Measurements from ENCODE around the gene CMYA5.
"Not testable (repeated sequence)": the region's sequence is repeated elsewhere in the genome, so short reads cannot be mapped to it uniquely, and the experiment has no call there.

Gene CMYA5

GRCh38 chr5:79774855-79775237, 85.2 kb downstream of the CMYA5 start:
- peaks cover 2% of the 10 kb centered on the region; the same call in 1 of the 2 replicates for H3K4me1 ChIP-seq (ENCODE audit: insufficient read depth, low read length)
- no peaks in the 10 kb centered on the region for H3K36me3 ChIP-seq (ENCODE audit: insufficient read depth, low read depth, low read length)
- no peaks in the 10 kb centered on the region for H3K27me3 ChIP-seq (ENCODE audit: insufficient read depth, low read length)
- no peak overlapping the region for H3K9ac ChIP-seq (ENCODE audit: low read depth, low read length)
- peaks cover 3% of the 10 kb centered on the region for H3K9me3 ChIP-seq (ENCODE audit: insufficient read depth, low read depth, low read length)
- no peak overlapping the region for H3K4me3 ChIP-seq (ENCODE audit: low read length)
- no peak overlapping the region for H3K27ac ChIP-seq (ENCODE audit: low read length)

- H3K27ac ChIP-seq (ENCODE audit: low read length); H3K36me3 ChIP-seq (ENCODE audit: insufficient read depth, low read depth, low read length); H3K9me3 ChIP-seq (ENCODE audit: insufficient read depth, low read depth, low read length); H3K27me3 ChIP-seq (ENCODE audit: insufficient read depth, low read length); H3K4me1 ChIP-seq (ENCODE audit: insufficient read depth, low read length): not testable (repeated sequence)
- Histone ChIP-seq H3K4me3 (ENCODE audit: low read length) (peak overlapping the region; percentile 58), H3K9ac (ENCODE audit: low read depth, low read length) (peak overlapping the region; percentile 65)
Observed at GRCh38 chr5:79784741-79785140, 95.1 kb downstream of the CMYA5 start.

- Histone ChIP-seq H3K4me1 (ENCODE audit: insufficient read depth, low read length) (no peaks in the 10 kb centered on the region), H3K27me3 (ENCODE audit: insufficient read depth, low read length) (no peaks in the 10 kb centered on the region), H3K9ac (ENCODE audit: low read depth, low read length) (no peak overlapping the region), H3K4me3 (ENCODE audit: low read length) (no peak overlapping the region), H3K36me3 (ENCODE audit: insufficient read depth, low read depth, low read length) (no peaks in the 10 kb centered on the region), H3K27ac (ENCODE audit: low read length) (no peak overlapping the region), H3K9me3 (ENCODE audit: insufficient read depth, low read depth, low read length) (no peaks in the 10 kb centered on the region)
Observed at GRCh38 chr5:79785983-79786382, 96.3 kb downstream of the CMYA5 start.

GRCh38 chr5:79787448-79787847, 97.8 kb downstream of the CMYA5 start:
- H3K9me3 ChIP-seq (ENCODE audit: insufficient read depth, low read depth, low read length), result no peaks in the 10 kb centered on the region
- H3K27me3 ChIP-seq (ENCODE audit: insufficient read depth, low read length), result no peaks in the 10 kb centered on the region
- no peaks in the 10 kb centered on the region for H3K36me3 ChIP-seq (ENCODE audit: insufficient read depth, low read depth, low read length)
- no peak overlapping the region for H3K9ac ChIP-seq (ENCODE audit: low read depth, low read length)
- H3K4me1 ChIP-seq (ENCODE audit: insufficient read depth, low read length), result no peaks in the 10 kb centered on the region
- H3K4me3 ChIP-seq (ENCODE audit: low read length), result no peak overlapping the region
- no peak overlapping the region for H3K27ac ChIP-seq (ENCODE audit: low read length)

GRCh38 chr5:79791843-79792242, 102.2 kb downstream of the CMYA5 start:
- no peak overlapping the region for H3K9ac ChIP-seq (ENCODE audit: low read depth, low read length)
- no peaks in the 10 kb centered on the region for H3K9me3 ChIP-seq (ENCODE audit: insufficient read depth, low read depth, low read length)
- no peak overlapping the region for H3K4me3 ChIP-seq (ENCODE audit: low read length)
- H3K27me3 ChIP-seq (ENCODE audit: insufficient read depth, low read length), result no peaks in the 10 kb centered on the region
- H3K36me3 ChIP-seq (ENCODE audit: insufficient read depth, low read depth, low read length), result no peaks in the 10 kb centered on the region
- no peaks in the 10 kb centered on the region for H3K4me1 ChIP-seq (ENCODE audit: insufficient read depth, low read length)
- H3K27ac ChIP-seq (ENCODE audit: low read length), result no peak overlapping the region

GRCh38 chr5:79792463-79792862, 102.8 kb downstream of the CMYA5 start:
- Histone ChIP-seq H3K27me3 (ENCODE audit: insufficient read depth, low read length) (no peaks in the 10 kb centered on the region), H3K36me3 (ENCODE audit: insufficient read depth, low read depth, low read length) (no peaks in the 10 kb centered on the region), H3K9me3 (ENCODE audit: insufficient read depth, low read depth, low read length) (no peaks in the 10 kb centered on the region), H3K4me1 (ENCODE audit: insufficient read depth, low read length) (no peaks in the 10 kb centered on the region), H3K27ac (ENCODE audit: low read length) (no peak overlapping the region), H3K4me3 (ENCODE audit: low read length) (no peak overlapping the region), H3K9ac (ENCODE audit: low read depth, low read length) (no peak overlapping the region)

- Histone ChIP-seq H3K9me3 (ENCODE audit: insufficient read depth, low read depth, low read length) (no peaks in the 10 kb centered on the region), H3K36me3 (ENCODE audit: insufficient read depth, low read depth, low read length) (no peaks in the 10 kb centered on the region), H3K9ac (ENCODE audit: low read depth, low read length) (no peak overlapping the region), H3K27ac (ENCODE audit: low read length) (no peak overlapping the region), H3K4me3 (ENCODE audit: low read length) (no peak overlapping the region), H3K27me3 (ENCODE audit: insufficient read depth, low read length) (no peaks in the 10 kb centered on the region), H3K4me1 (ENCODE audit: insufficient read depth, low read length) (no peaks in the 10 kb centered on the region)
Observed at GRCh38 chr5:79793304-79793703, 103.7 kb downstream of the CMYA5 start.

GRCh38 chr5:79793722-79794121, 104.1 kb downstream of the CMYA5 start:
- no peaks in the 10 kb centered on the region for H3K36me3 ChIP-seq (ENCODE audit: insufficient read depth, low read depth, low read length)
- H3K9ac ChIP-seq (ENCODE audit: low read depth, low read length), result no peak overlapping the region
- H3K27ac ChIP-seq (ENCODE audit: low read length), result no peak overlapping the region
- H3K27me3 ChIP-seq (ENCODE audit: insufficient read depth, low read length), result no peaks in the 10 kb centered on the region
- H3K4me3 ChIP-seq (ENCODE audit: low read length), result no peak overlapping the region
- no peaks in the 10 kb centered on the region for H3K4me1 ChIP-seq (ENCODE audit: insufficient read depth, low read length)
- no peaks in the 10 kb centered on the region for H3K9me3 ChIP-seq (ENCODE audit: insufficient read depth, low read depth, low read length)

GRCh38 chr5:79794347-79794746, 104.7 kb downstream of the CMYA5 start:
- Histone ChIP-seq H3K4me3 (ENCODE audit: low read length) (no peak overlapping the region), H3K27me3 (ENCODE audit: insufficient read depth, low read length) (no peaks in the 10 kb centered on the region), H3K36me3 (ENCODE audit: insufficient read depth, low read depth, low read length) (no peaks in the 10 kb centered on the region), H3K4me1 (ENCODE audit: insufficient read depth, low read length) (no peaks in the 10 kb centered on the region), H3K9ac (ENCODE audit: low read depth, low read length) (no peak overlapping the region), H3K9me3 (ENCODE audit: insufficient read depth, low read depth, low read length) (no peaks in the 10 kb centered on the region), H3K27ac (ENCODE audit: low read length) (no peak overlapping the region)

- H3K9ac ChIP-seq (ENCODE audit: low read depth, low read length), result no peak overlapping the region
- H3K36me3 ChIP-seq (ENCODE audit: insufficient read depth, low read depth, low read length), result no peaks in the 10 kb centered on the region
- H3K27ac ChIP-seq (ENCODE audit: low read length), result no peak overlapping the region
- H3K4me3 ChIP-seq (ENCODE audit: low read length), result no peak overlapping the region
- H3K9me3 ChIP-seq (ENCODE audit: insufficient read depth, low read depth, low read length), result no peaks in the 10 kb centered on the region
- H3K4me1 ChIP-seq (ENCODE audit: insufficient read depth, low read length), result no peaks in the 10 kb centered on the region
- no peaks in the 10 kb centered on the region for H3K27me3 ChIP-seq (ENCODE audit: insufficient read depth, low read length)
Observed at GRCh38 chr5:79795764-79796398, 106.2 kb downstream of the CMYA5 start.

GRCh38 chr5:79798893-79799590, 109.4 kb downstream of the CMYA5 start:
- no peak overlapping the region for H3K27ac ChIP-seq (ENCODE audit: low read length)
- no peaks in the 10 kb centered on the region for H3K9me3 ChIP-seq (ENCODE audit: insufficient read depth, low read depth, low read length)
- H3K4me1 ChIP-seq (ENCODE audit: insufficient read depth, low read length), result no peaks in the 10 kb centered on the region
- no peaks in the 10 kb centered on the region for H3K27me3 ChIP-seq (ENCODE audit: insufficient read depth, low read length)
- no peaks in the 10 kb centered on the region for H3K36me3 ChIP-seq (ENCODE audit: insufficient read depth, low read depth, low read length)
- no peak overlapping the region for H3K4me3 ChIP-seq (ENCODE audit: low read length)
- H3K9ac ChIP-seq (ENCODE audit: low read depth, low read length), result no peak overlapping the region

GRCh38 chr5:79800979-79801827, 111.6 kb downstream of the CMYA5 start:
- H3K9me3 ChIP-seq (ENCODE audit: insufficient read depth, low read depth, low read length), result no peaks in the 10 kb centered on the region
- no peaks in the 10 kb centered on the region for H3K36me3 ChIP-seq (ENCODE audit: insufficient read depth, low read depth, low read length)
- H3K9ac ChIP-seq (ENCODE audit: low read depth, low read length), result no peak overlapping the region
- H3K27me3 ChIP-seq (ENCODE audit: insufficient read depth, low read length), result no peaks in the 10 kb centered on the region
- H3K4me3 ChIP-seq (ENCODE audit: low read length), result no peak overlapping the region
- no peaks in the 10 kb centered on the region for H3K4me1 ChIP-seq (ENCODE audit: insufficient read depth, low read length)
- no peak overlapping the region for H3K27ac ChIP-seq (ENCODE audit: low read length)

All from iPS-20b (cell line).